Measurements from ENCODE around the gene SOWAHB. TPM values are rescaled to one million over a fixed set of nuclear protein-coding genes. Genes with fewer than 3 reads are reported as not detected.

SOWAHB gene
- total and polyA plus RNA-seq, 12 donors = 0.11 to 3.7 (median 0.42) TPM; not detected in 1

- no peak overlapping the region for H3K27ac ChIP-seq
- no peaks in the 10 kb centered on the region for H3K27me3 ChIP-seq
- H3K4me1 ChIP-seq (replicated peaks in 1 of 2) = peaks cover 0 to 6% of the 10 kb centered on the region in 2 donors
- intact Hi-C loops (cut with DNase I) = no loop called here
- DNase-seq = peak in 4 of 7 donors; percentile 28 to 35 (median 30)
- no peaks in the 10 kb centered on the region for H3K36me3 ChIP-seq (replicated peaks in 1 of 2)
- H3K9me3 ChIP-seq (replicated peaks in 1 of 3) = no peaks in the 10 kb centered on the region
- TF ChIP-seq CTCF (IDR thresholded peaks at IDR 0.05) (no peak), POLR2A (IDR thresholded peaks at IDR 0.05) (no peak)
- no peak overlapping the region for H3K4me3 ChIP-seq
- WGBS, 4 donors = 48 to 64% (median 54%) methylated on average over 6 of the region's 6 CpGs
Observed at GRCh38 chr4:76943129-76943620, 45.2 kb upstream of the SOWAHB start.

DNA sequence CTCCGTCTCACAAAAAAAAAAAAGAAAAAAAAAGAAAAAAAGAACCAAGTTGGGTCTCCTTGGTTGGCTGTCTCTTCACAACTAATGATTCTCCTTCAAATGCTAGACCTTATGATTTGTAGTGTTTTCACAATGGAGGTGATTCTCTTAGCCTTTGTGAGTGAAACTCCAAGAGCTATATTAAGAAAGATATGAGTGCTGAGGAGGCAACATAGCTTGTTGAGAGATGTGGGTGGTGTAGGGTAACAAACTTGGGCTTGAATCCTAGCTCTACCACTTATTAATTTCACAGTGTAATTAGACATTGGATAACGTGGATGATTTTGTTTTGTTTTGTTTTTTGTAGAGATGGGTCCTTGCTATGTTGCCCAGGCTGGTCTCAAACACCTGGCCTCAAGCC lies 41.2 kb upstream of the SOWAHB start:
- intact Hi-C loops (cut with DNase I) = no loop called here
- Histone ChIP-seq H3K27ac (no peak overlapping the region), H3K36me3 (replicated peaks in 1 of 2) (no peaks in the 10 kb centered on the region), H3K4me1 (replicated peaks in 1 of 2) (peaks cover 0 to 6% of the 10 kb centered on the region in 2 donors), H3K27me3 (no peaks in the 10 kb centered on the region), H3K4me3 (no peak overlapping the region), H3K9me3 (replicated peaks in 1 of 3) (no peaks in the 10 kb centered on the region)
- TF ChIP-seq CTCF (IDR thresholded peaks at IDR 0.05) (no peak), POLR2A (IDR thresholded peaks at IDR 0.05) (no peak)
- WGBS, 4 donors = 67 to 87% (median 73%) methylated on average over 2 of the region's 2 CpGs
- no peak for DNase-seq

GRCh38 chr4:76931576-76932276 lies 33.8 kb upstream of the SOWAHB start:
- Histone ChIP-seq H3K27me3 (no peaks in the 10 kb centered on the region), H3K9me3 (replicated peaks in 1 of 3) (no peaks in the 10 kb centered on the region), H3K36me3 (replicated peaks in 1 of 2) (no peaks in the 10 kb centered on the region), H3K4me3 (no peak overlapping the region), H3K4me1 (replicated peaks in 1 of 2) (no peaks in the 10 kb centered on the region), H3K27ac (no peak overlapping the region)
- intact Hi-C loops (cut with DNase I) = no loop called here
- TF ChIP-seq POLR2A (IDR thresholded peaks at IDR 0.05) = no peak
- TF ChIP-seq CTCF (IDR thresholded peaks at IDR 0.05) = no peak
- DNase-seq = no peak
- WGBS, 4 donors = 79 to 87% (median 84%) methylated on average over 7 of the region's 7 CpGs

GRCh38 chr4:76931087-76931486 lies 33.1 kb upstream of the SOWAHB start:
- H3K27me3 ChIP-seq = no peaks in the 10 kb centered on the region
- DNase-seq = no peak

More at GRCh38 chr4:76931087-76931486, 33.1 kb upstream of the SOWAHB start:
- no peaks in the 10 kb centered on the region for H3K4me1 ChIP-seq (replicated peaks in 1 of 2)
- H3K4me3 ChIP-seq = no peak overlapping the region
- H3K27ac ChIP-seq = no peak overlapping the region
- intact Hi-C loops (cut with DNase I) = no loop called here
- H3K9me3 ChIP-seq (replicated peaks in 1 of 3) = no peaks in the 10 kb centered on the region
- TF ChIP-seq CTCF (IDR thresholded peaks at IDR 0.05) (no peak), POLR2A (IDR thresholded peaks at IDR 0.05) (no peak)
- no peaks in the 10 kb centered on the region for H3K36me3 ChIP-seq (replicated peaks in 1 of 2)
